ENCODE data around the gene GPR42.
"Not testable (repeated sequence)": the region's sequence is repeated elsewhere in the genome, so short reads cannot be mapped to it uniquely, and the experiment has no call there.

The GPR42 gene

GRCh38 chr19:35397064-35397463 lies 26.2 kb downstream of the GPR42 start:
- DNase-seq, result no peak

- no peak for DNase-seq
These were observed 27.7 kb downstream of the GPR42 start for GRCh38 chr19:35398570-35398969.

DNA sequence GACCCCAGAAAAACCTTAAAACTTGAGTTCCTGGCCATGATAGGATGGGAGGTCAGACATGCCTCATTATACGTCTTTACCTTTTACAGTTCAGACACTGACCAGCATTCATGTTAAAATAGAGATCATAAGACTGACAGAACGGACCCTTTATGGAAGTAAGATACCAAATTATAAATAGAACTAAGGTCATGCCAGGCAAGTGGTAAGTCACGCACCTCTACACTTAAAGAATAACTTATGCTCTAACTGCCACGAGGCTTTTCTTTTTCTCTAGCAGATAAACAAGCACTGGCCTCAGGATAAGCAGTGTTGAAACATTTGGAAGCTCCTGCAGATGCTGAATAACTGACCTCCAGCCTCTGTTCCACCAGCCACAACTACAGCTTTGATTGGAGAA lies 28.4 kb downstream of the GPR42 start:
- no peak for DNase-seq

DNA sequence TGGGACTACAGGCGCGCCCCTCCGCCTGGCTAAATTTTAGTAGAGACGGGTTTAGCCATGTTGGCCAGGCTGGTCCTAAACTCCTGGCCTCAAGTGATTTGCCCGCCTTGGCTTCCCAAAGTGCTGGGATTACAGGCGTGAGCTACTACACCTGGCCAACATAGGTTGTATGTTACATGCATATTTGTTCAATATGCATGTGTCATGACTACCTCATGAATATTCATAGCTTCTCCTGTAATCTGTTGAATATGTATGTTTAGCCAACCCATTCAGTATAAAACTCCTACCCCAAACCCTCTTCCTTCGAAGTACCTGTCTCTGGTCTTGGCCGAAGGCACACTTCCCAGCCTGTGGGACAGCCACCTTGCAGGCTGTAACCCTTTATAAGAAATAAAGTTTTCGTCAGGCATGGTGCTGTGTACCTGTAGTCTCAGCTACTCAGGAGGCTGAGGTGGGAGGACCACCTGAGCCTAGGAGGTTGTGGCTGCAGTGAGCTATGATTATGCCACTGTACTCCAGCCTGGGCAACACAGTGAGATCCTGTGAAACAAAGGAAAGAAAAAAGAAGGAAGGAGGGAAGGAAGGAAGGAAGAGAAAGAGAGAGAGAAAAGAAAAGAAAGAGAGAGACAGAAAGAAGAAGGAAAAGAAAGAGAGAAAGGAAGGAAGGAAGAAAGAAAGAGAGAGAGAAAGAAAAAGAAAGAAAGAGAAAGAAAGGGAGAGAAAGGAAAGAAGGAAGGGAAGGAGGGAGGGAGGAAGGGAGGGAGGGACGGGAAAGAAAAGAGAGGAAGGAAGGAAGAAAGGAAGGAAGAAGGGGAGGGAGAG lies 29.3 kb downstream of the GPR42 start:
- DNase-seq, result no peak

DNA sequence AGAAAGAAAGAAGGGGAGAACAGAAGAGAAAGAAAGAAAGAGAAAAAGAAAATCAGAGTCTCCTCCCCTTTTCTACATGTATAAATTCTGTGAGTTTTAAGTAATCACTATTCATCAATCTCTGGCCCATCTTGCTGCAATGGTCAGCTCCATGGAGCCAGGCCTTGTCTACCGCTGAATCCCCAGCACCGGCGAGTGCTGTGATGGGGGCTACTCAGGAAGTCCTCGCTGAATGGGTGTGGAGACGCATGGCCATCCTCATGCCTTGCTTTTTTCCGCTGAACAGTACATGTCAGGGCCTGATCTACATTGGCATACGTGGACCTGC lies 29.9 kb downstream of the GPR42 start:
- no peak for DNase-seq

DNA sequence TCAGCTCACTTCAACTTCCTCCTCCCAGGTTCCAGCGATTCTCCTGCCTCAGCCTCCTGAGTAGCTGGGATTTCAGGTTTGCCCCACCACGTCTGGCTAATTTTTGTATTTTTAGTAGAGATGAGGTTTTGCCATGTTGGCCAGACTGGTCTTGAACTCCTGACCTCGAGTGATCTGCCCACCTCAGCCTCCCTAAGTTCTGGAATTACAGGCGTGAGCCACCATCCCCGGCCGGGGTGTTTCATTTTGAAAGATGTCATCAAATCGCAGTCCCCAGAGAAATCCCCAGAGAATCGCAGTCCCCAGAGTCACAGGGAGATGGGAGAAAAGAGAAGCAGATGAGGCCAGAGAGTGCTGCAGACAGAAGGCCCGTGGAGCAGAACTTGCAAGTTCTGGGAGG lies 30.5 kb downstream of the GPR42 start:
- DNase-seq, result not testable (repeated sequence)

DNA sequence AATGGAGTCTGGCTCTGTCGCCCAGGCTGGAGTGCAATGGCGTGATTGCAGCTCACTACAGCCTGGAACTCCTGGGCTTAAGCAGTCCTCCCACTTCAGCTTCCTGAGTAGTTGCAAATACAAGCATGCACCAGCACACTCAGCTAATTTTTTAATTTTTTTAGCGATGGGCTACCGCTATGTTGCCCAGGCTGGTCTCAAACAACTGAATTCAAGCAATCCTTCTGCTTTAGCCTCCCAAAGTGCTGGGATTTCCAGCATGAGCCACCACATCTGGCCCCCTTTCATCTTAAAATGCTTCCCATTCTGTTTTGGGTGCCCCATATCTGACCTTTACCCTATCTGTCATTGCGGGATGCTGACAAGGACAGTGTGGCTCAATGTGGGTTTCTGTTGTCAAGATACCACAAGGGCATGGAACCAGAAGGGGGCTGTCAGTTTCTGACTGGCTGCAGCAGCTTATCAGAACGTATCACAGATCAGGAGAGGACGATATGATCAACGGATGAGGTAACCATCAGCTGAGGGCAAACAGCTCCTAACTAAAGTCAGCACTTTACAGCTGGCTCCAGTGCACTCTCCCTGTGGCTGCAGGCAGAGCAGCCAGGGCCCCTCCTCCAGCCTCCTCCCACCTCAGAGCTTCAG lies 32.4 kb downstream of the GPR42 start:
- DNase-seq, result peak in 2 of 3 donors; percentile 25 to 68

- peak; percentile 93 to 98 (median 94) for DNase-seq
These were observed 34.2 kb downstream of the GPR42 start for GRCh38 chr19:35404879-35405622.

DNA sequence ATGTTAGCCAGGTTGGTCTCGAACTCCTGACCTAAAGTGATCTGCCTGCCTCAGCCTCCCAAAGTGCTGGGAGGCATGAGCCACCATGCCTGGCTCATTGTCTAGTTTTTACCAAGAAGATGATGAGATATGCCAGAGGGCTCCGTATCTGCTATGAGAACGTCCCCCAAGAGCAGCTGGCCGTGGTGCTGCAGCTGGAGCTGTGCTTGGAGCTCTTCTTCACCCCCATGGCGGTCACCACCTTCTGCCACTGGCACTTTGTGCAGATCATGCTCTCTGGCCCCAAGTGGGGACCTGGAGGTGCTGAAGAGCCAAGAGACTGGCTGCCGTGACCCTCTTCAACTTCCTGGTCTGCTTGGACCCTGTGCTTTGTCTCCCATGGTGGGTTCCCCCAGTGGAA lies 36.8 kb downstream of the GPR42 start:
- DNase-seq, result no peak

- no peak for DNase-seq
These were observed 37.7 kb downstream of the GPR42 start for GRCh38 chr19:35408284-35409171.

GRCh38 chr19:35409191-35409590 lies 38.3 kb downstream of the GPR42 start:
- DNase-seq, result no peak

DNA sequence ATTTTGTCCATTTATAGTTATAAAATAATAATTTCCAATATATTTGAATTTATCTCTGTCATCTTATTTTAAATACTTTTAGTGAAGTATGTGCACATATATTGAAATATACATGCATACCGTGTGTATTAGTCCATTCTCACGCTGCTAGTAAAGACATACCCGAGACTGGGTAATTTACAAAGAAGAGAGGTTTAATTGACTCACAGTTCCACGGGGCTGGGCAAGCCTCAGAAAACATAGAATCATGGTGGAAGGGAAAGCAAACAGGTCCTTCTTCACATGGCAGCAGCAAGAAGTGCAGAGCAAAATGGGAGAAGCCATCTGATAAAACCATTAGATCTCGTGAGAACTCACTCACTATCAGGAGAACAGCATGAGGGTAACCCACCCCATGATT lies 39.6 kb downstream of the GPR42 start:
- DNase-seq, result no peak

DNA sequence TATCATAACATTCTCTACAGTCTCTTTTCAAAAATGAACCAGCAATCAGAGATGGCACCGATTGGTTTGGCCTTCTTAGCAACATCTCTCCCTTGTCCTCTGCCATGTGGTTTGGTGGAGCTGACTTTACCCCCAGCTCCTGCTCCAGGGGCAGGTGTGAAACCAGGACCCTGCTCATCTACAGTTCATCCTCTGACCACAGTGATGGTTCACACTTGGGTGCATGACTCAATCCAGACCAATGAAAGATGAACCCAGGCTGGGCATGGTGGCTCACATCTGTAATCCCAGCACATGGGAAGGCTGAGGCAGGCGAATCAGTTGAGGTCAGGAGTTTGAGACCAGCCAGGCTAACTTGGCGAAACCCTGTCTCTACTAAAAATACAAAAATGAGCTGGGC lies 43.6 kb downstream of the GPR42 start:
- no peak for DNase-seq

DNA sequence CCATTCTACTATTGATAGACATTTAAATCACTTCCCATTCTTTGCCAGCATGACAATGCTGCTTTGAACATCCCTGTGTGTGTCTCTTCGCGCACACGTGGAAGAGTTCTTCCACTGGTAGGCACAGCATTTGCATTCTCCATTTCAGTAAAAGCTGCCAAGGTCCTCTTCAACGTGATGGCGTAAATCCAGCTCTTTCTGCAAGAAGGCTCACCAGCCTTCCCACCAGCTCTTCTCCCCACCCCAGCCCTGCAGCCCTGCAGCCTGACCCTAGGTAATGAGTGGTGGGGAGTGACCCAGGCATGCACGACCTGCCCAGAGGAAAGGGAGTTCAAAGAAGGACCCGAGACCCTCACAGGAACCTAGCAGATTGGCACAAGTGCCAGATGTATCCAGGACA lies 45.5 kb downstream of the GPR42 start:
- no peak for DNase-seq

DNA sequence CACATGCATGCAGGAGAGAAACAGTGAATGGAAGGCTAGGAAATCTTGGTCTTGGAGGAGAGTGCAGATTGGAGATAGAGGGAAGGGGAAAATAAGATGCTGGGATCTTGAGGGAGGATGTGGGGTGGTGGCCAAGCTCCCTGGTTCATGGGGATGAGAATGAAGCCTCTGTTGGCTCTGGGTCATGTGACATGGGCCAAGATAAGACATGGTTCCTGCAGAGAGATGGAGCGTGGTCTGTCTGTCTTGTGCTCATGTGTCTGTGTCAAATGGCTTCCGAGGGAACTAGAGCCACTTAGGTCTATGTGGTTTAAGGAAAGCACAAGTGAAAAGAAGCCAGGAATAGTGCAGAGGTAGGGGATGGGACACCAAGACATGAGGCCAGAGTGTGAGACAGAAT lies 46.4 kb downstream of the GPR42 start:
- DNase-seq, result no peak

- peak; percentile 62 to 74 (median 62) for DNase-seq
These were observed 47.1 kb downstream of the GPR42 start for GRCh38 chr19:35417713-35418534.

GRCh38 chr19:35419046-35419445 lies 48.2 kb downstream of the GPR42 start:
- DNase-seq, result no peak

DNA sequence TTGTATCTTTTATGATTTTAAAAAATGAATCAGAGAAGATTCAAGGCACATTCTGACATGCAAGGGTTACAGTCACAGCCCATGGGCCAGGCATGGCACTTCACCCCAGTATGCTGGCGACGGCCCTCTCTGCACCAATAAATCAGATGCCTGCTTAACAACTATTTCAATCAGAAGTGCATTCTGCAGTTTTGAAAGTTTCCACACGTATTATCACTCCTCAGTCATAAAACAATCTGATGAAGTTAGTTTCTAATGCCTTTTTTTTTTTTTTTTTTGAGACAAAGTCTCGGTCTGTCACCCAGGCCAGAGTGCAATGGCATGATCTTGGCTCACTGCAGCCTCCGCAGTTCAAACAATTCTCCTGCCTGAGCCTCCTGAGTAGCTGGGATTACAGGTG lies 48.9 kb downstream of the GPR42 start:
- DNase-seq, result no peak

GRCh38 chr19:35421362-35421761 lies 50.5 kb downstream of the GPR42 start:
- no peak for DNase-seq
